Measurements from ENCODE around the gene HOXC13. TPM values are rescaled to one million over a fixed set of nuclear protein-coding genes. Genes with fewer than 3 reads are reported as not detected.

Gene HOXC13, protein sequence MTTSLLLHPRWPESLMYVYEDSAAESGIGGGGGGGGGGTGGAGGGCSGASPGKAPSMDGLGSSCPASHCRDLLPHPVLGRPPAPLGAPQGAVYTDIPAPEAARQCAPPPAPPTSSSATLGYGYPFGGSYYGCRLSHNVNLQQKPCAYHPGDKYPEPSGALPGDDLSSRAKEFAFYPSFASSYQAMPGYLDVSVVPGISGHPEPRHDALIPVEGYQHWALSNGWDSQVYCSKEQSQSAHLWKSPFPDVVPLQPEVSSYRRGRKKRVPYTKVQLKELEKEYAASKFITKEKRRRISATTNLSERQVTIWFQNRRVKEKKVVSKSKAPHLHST
- total RNA-seq, result under 1 TPM in 1 of 2 donors, not detected in 1; 0.10 TPM
- polyA plus RNA-seq (ENCODE audit: insufficient read length in 2 of 2), result not detected
- long read RNA-seq, donor 1, result 0 reads
- long read RNA-seq, donor 2, result 0 reads
- long read RNA-seq, donor 3, result 0 reads
- long read RNA-seq, donor 4, result 0 reads

DNA sequence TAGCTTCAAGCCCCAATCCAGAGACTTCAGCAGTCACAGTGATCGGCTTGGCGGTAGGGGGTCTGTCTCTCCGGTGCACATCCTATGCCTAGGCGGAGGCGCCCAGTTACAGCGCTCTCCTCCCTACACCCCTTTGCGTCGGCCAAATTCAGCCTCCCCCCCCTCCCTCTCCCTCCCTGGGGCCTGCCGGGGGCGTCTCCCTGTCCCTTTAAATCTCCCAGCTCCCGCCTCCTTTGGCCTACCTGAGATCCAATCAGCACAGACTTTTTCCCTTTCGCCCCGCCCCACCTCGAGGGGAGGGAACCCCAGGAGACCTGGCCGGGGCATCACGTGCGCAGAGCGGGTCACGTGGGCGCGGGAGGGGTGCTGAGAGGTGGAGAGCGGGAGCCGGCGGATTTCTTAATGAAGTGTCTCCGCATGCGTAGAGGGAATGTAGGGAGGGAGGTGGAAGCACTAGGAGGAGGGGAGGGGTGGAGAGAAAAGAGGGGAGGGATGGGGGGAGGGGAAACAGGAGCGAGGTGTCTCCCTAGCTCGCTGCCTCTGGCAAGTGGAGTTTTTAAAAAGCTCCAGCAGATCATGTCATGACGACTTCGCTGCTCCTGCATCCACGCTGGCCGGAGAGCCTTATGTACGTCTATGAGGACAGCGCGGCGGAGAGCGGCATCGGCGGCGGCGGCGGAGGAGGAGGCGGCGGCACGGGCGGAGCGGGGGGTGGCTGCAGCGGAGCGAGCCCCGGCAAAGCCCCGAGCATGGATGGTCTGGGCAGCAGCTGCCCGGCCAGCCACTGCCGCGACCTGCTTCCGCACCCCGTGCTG, at the start of gene HOXC13:
Gene HOXC13 (plus strand): TSS at position 506 of the 815 bp plus-strand sequence. CDS start 76 bp downstream, at position 582.
- DNase-seq (ENCODE audit: low read depth in 4 of 6, low spot score in 6 of 6), result peak in 3 of 6 donors; percentile 48 to 70 (median 51)

DNA sequence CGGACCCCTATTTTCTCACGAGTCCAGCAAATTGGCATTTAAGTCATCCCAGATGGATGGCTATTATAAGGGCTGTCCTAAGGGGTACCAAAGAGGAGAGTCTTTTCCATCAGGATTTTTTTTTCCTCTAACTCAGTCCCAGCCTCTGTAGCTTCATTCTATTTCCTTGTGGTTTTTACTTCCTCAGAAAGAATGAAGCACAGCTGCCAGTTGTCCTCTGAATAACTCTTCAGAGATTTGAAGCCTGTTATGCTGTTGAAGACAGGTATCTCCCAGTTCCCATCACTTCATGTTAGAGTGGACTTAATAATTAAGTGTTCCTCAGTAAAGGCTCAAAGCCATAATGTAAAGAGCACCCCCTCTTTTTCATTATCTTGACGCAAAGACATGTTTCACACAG, 48.5 kb upstream of the HOXC13 start:
- no CpG with 5 or more reads among the region's 3 CpGs for WGBS (ENCODE audit: insufficient coverage)
- H3K9me3 ChIP-seq (ENCODE audit: control insufficient read depth, insufficient read depth, low read length), result no peaks in the 10 kb centered on the region
- H3K36me3 ChIP-seq (ENCODE audit: control insufficient read depth, insufficient read depth, low read length), result no peaks in the 10 kb centered on the region
- H3K4me1 ChIP-seq (ENCODE audit: control insufficient read depth, insufficient read depth, low read length), result no peaks in the 10 kb centered on the region
- H3K27me3 ChIP-seq (ENCODE audit: control insufficient read depth, insufficient read depth, low read length), result peaks cover 7% of the 10 kb centered on the region
- H3K27ac ChIP-seq (ENCODE audit: low read depth, low read length), result no peak overlapping the region
- no peak overlapping the region for H3K4me3 ChIP-seq (ENCODE audit: low read depth, low read length)
- no peak for DNase-seq (ENCODE audit: low read depth in 4 of 6, low spot score in 6 of 6)

More for the DNA sequence above, at the start of gene HOXC13:
- H3K27ac ChIP-seq (ENCODE audit: low read depth, low read length), result no peak within 1 kb of the TSS
- H3K27me3 ChIP-seq (ENCODE audit: control insufficient read depth, insufficient read depth, low read length), result peaks cover 100% of the 10 kb centered on the region
- H3K9me3 ChIP-seq (ENCODE audit: control insufficient read depth, insufficient read depth, low read length), result no peaks in the 10 kb centered on the region
- H3K4me3 ChIP-seq (ENCODE audit: low read depth, low read length), result no peak within 1 kb of the TSS
- peaks cover 22% of the 10 kb centered on the region for H3K4me1 ChIP-seq (ENCODE audit: control insufficient read depth, insufficient read depth, low read length)
- WGBS (ENCODE audit: insufficient coverage), result under 1% methylated on average over 52 of the region's 56 CpGs
- H3K36me3 ChIP-seq (ENCODE audit: control insufficient read depth, insufficient read depth, low read length), result no peaks in the 10 kb centered on the region

DNA sequence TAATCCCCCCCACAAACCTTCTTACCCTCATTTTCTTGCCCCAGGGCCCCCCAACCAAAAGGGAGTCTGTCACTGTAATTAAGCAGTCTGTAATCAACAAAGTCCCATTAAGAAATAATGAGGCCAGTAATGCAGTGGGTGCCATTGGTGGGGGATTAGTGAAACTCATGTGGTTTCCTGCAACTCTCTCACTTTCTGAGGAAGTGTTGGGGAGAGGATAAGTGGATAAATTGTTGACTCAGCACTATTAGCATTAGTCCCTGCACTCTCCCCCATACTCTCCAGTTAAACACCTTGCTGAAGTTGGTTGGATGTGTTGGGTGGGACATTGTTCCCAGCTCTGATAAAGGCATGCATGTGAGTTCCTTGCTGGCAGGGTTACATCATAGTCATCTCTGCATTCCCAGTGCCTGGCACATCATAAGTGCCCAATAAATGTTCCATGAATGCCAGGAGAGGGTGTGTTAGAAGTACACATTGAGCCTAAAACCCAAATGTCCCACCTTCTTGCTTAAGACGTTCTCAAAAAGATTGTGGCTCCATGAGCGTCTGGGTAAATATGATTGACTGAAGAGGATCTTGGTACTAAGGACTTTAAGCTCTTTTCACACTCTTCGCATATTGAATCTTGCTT, 45.8 kb upstream of the HOXC13 start:
- no peaks in the 10 kb centered on the region for H3K9me3 ChIP-seq (ENCODE audit: control insufficient read depth, insufficient read depth, low read length)
- H3K36me3 ChIP-seq (ENCODE audit: control insufficient read depth, insufficient read depth, low read length), result no peaks in the 10 kb centered on the region
- DNase-seq (ENCODE audit: low read depth in 4 of 6, low spot score in 6 of 6), result no peak
- no CpG with 5 or more reads among the region's 3 CpGs for WGBS (ENCODE audit: insufficient coverage)
- H3K27ac ChIP-seq (ENCODE audit: low read depth, low read length), result no peak overlapping the region
- no peaks in the 10 kb centered on the region for H3K4me1 ChIP-seq (ENCODE audit: control insufficient read depth, insufficient read depth, low read length)
- H3K4me3 ChIP-seq (ENCODE audit: low read depth, low read length), result no peak overlapping the region
- H3K27me3 ChIP-seq (ENCODE audit: control insufficient read depth, insufficient read depth, low read length), result peaks cover 15% of the 10 kb centered on the region

DNA sequence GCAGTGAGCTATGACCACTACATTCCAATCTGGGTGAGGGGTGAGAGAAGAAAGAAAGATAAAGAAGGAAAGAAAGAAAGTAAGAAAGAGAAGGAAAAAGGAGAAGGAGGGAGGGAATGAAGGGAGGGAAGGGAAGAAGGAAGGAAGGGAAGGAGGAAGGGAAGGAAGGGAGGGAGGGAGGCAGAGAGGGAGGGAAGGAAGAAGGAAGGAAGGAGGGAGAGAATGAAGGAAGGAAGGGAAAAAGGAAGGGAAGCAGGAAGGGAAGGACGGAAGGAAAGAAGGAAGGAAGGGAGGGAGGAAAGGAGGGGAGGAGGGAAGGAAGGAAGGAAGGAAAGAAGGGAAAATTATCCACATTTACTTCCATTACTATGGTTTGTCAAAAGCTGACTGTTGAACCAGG, 39.4 kb upstream of the HOXC13 start:
- peaks cover 37% of the 10 kb centered on the region for H3K27me3 ChIP-seq (ENCODE audit: control insufficient read depth, insufficient read depth, low read length)
- WGBS (ENCODE audit: insufficient coverage), result no CpG with 5 or more reads among the region's 1 CpG

DNA sequence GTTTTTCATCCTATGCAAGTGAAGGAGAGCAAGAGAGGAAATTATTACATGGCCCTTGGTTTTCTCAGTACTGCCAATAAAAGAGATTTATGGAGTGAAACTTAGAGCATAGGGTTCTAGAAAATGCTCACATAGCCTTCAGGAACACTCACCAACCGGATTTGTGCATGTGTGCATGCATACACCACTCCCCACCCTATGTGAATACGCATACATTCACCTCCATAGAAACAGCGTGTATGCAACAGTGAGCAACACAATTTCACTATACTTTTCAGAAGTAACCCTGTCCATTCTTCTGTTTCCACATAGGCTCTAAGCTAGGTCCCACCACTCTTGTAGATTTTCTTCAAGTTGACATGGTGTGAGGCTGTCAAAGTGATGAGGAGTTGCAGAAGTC, 31.5 kb upstream of the HOXC13 start:
- Histone ChIP-seq H3K9me3 (ENCODE audit: control insufficient read depth, insufficient read depth, low read length) (no peaks in the 10 kb centered on the region), H3K4me3 (ENCODE audit: low read depth, low read length) (no peak overlapping the region), H3K27ac (ENCODE audit: low read depth, low read length) (no peak overlapping the region), H3K4me1 (ENCODE audit: control insufficient read depth, insufficient read depth, low read length) (no peaks in the 10 kb centered on the region), H3K27me3 (ENCODE audit: control insufficient read depth, insufficient read depth, low read length) (peaks cover 33% of the 10 kb centered on the region), H3K36me3 (ENCODE audit: control insufficient read depth, insufficient read depth, low read length) (no peaks in the 10 kb centered on the region)
- WGBS (ENCODE audit: insufficient coverage), result 83% methylated on average over 3 of the region's 3 CpGs
- DNase-seq (ENCODE audit: low read depth in 4 of 6, low spot score in 6 of 6), result no peak

More for the DNA sequence above, 39.4 kb upstream of the HOXC13 start:
- no peaks in the 10 kb centered on the region for H3K9me3 ChIP-seq (ENCODE audit: control insufficient read depth, insufficient read depth, low read length)
- H3K36me3 ChIP-seq (ENCODE audit: control insufficient read depth, insufficient read depth, low read length), result no peaks in the 10 kb centered on the region
- no peaks in the 10 kb centered on the region for H3K4me1 ChIP-seq (ENCODE audit: control insufficient read depth, insufficient read depth, low read length)
- no peak overlapping the region for H3K4me3 ChIP-seq (ENCODE audit: low read depth, low read length)
- no peak overlapping the region for H3K27ac ChIP-seq (ENCODE audit: low read depth, low read length)
- no peak for DNase-seq (ENCODE audit: low read depth in 4 of 6, low spot score in 6 of 6)

DNA sequence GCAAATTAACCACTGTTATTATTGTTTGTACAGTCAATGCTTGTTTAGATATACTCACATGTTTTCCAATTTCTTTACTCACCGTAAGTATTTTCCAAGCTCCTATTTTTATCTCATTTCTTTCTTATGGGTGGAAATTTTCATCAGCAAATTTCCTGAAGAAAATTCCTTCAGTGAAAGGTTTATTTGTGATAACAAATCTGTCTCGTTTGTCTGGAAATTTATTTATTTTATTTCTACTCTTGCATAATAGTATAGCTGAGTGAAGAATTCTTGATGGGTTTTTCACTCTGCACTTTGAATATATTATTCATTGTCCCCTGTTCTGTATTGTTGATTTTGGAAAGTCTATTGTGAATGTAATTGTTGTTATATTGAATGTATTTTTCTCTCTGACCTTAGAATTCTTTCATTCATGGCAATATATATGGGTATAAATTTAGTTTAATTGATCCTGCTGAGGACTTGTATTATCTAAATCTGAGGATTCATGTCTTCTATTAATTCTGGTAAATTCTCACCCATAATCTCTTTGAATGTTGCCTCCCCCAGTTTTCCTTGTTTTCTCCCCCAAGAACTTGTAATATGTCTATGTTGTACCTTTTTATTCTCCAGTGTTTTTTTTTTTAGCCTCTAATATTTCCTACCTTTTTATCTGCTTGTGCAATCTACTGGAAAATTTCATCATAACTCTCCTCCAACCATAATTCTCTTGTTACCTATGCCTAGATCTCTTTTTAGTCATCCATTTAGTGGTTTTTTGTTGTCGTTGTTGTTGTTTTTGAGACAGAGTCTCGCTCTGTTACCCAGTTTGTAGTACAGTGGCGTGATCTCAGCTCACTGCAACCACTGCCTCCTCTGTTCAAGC, 21.6 kb upstream of the HOXC13 start:
- peaks cover 62% of the 10 kb centered on the region for H3K27me3 ChIP-seq (ENCODE audit: control insufficient read depth, insufficient read depth, low read length)
- DNase-seq (ENCODE audit: low read depth in 4 of 6, low spot score in 6 of 6), result no peak
- no peak overlapping the region for H3K27ac ChIP-seq (ENCODE audit: low read depth, low read length)
- no peaks in the 10 kb centered on the region for H3K9me3 ChIP-seq (ENCODE audit: control insufficient read depth, insufficient read depth, low read length)
- no peak overlapping the region for H3K4me3 ChIP-seq (ENCODE audit: low read depth, low read length)
- H3K4me1 ChIP-seq (ENCODE audit: control insufficient read depth, insufficient read depth, low read length), result no peaks in the 10 kb centered on the region
- WGBS (ENCODE audit: insufficient coverage), result no CpG with 5 or more reads among the region's 5 CpGs
- H3K36me3 ChIP-seq (ENCODE audit: control insufficient read depth, insufficient read depth, low read length), result no peaks in the 10 kb centered on the region

DNA sequence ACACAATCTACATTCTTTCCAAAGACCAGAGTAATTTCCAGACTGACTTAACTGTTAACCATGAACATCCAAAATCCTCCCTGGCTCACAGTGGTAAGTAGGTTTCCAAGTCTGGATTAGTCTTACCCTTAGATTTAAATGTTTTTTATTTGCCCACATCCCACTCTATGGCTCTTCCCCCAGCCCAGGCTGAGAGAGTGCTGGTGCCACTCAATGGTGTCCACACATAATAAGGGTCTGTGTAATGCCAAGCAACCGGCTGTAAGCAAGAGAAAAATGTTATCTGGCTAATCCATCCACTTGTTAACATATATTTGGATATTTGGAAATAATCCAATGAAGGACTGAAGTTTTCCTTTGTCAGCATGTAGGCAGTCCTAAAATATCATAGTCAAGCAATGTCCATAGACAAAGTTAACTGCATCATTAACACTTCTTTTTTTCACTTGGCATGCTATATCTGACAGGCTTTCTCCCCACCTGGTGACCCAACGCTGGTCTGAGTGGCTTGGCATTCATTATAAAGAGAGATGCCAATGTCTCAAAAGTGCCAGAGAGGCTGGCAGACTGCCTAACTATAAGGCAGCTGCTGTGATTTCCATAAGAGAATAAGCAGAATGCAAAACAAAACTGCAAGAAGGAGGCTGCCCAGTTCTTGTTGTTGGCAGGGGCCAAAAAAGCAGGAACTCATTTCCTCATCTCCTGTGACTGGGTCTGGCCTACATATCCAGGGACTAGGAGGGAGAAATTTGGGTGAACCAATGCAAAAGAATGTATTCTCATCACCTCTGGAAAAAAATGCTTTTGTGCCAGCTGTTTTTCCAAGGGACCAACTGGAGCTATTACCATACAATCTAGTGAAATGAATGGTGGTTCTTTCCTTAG, 13.9 kb upstream of the HOXC13 start:
- H3K27me3 ChIP-seq (ENCODE audit: control insufficient read depth, insufficient read depth, low read length), result peaks cover 97% of the 10 kb centered on the region
- H3K9me3 ChIP-seq (ENCODE audit: control insufficient read depth, insufficient read depth, low read length), result no peaks in the 10 kb centered on the region
- 50% methylated on average over 1 of the region's 2 CpGs for WGBS (ENCODE audit: insufficient coverage)
- H3K4me3 ChIP-seq (ENCODE audit: low read depth, low read length), result no peak overlapping the region
- H3K4me1 ChIP-seq (ENCODE audit: control insufficient read depth, insufficient read depth, low read length), result peaks cover 10% of the 10 kb centered on the region
- no peaks in the 10 kb centered on the region for H3K36me3 ChIP-seq (ENCODE audit: control insufficient read depth, insufficient read depth, low read length)
- H3K27ac ChIP-seq (ENCODE audit: low read depth, low read length), result no peak overlapping the region
- peak in 1 of 6 donors; percentile 70 for DNase-seq (ENCODE audit: low read depth in 4 of 6, low spot score in 6 of 6)

DNA sequence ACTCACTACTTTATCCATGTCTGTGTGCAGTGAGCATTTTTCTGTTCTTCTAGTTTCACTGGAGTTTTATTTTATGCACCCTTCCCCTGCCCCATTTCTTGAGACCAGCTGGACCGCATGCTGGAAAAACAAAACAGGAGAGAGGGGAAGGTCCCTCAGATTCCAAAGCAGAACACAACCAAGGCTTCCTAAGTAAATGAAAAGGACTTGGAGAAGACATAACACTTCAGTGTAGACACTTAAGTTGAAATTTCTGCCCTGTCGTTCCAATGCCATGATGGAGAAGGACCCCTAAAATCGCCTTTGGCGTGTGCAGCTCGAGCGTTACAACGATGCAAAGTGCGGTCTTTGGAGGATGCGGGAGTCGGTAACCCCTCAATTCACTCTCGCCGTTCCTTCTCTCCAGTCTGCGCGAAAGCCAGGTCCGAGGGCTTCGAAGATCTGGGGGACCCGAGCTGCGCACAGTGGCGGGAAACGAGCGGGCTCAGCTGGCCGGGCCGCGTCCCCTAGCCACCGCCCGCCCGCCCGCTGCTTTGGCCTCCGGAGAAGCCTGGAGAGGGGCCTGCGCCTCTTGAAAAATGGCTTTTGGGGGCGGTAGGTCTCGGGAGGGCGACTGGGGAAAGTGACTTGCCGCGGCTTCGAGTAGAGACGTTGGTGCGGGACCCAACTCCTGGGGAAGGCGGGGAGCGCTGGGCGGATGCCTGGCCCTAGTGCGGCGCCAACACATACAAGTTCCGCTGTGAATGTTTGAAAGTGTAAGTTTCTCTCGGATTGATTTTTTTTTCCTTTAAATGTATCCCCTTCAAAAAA, 11.2 kb upstream of the HOXC13 start:
- H3K4me3 ChIP-seq (ENCODE audit: low read depth, low read length), result no peak overlapping the region
- no peaks in the 10 kb centered on the region for H3K36me3 ChIP-seq (ENCODE audit: control insufficient read depth, insufficient read depth, low read length)
- no peaks in the 10 kb centered on the region for H3K9me3 ChIP-seq (ENCODE audit: control insufficient read depth, insufficient read depth, low read length)
- peaks cover 100% of the 10 kb centered on the region for H3K27me3 ChIP-seq (ENCODE audit: control insufficient read depth, insufficient read depth, low read length)
- peaks cover 14% of the 10 kb centered on the region for H3K4me1 ChIP-seq (ENCODE audit: control insufficient read depth, insufficient read depth, low read length)
- 4% methylated on average over 36 of the region's 45 CpGs for WGBS (ENCODE audit: insufficient coverage)
- DNase-seq (ENCODE audit: low read depth in 4 of 6, low spot score in 6 of 6), result no peak
- no peak overlapping the region for H3K27ac ChIP-seq (ENCODE audit: low read depth, low read length)

Measured in spinal cord (tissue), 10 donors.